Measurements from ENCODE around the gene WDR20. TPM values are rescaled to one million over a fixed set of nuclear protein-coding genes. Genes with fewer than 3 reads are reported as not detected.
"Not testable (repeated sequence)": the region's sequence is repeated elsewhere in the genome, so short reads cannot be mapped to it uniquely, and the experiment has no call there.

WDR20 gene
- polyA plus RNA-seq, 1 donor (not counting 4 experiments of a cell fraction or from before 2014, with no cell fraction given): 24.5 TPM

- Histone ChIP-seq H3K79me2 (ENCODE audit: control insufficient read depth, insufficient read depth, low read length) (no peaks in the 10 kb centered on the region), H3K9me3 (ENCODE audit: control insufficient read depth, low read depth, low read length) (no peaks in the 10 kb centered on the region), H3K4me3 (ENCODE audit: control insufficient read depth in 2 of 3, extremely low read depth in 1 of 3, insufficient read depth in 2 of 3, low read depth in 1 of 3, low read length in 3 of 3) (no peak overlapping the region), H3K27ac (ENCODE audit: control insufficient read depth, insufficient read depth, low read length) (no peak overlapping the region), H3K4me1 (ENCODE audit: control insufficient read depth, extremely low read depth, insufficient read depth, low read length) (no peaks in the 10 kb centered on the region), H3K9me1 (ENCODE audit: control insufficient read depth, extremely low read depth, insufficient read depth, low read length) (no peaks in the 10 kb centered on the region), H3K27me3 (ENCODE audit: control insufficient read depth, extremely low read depth, insufficient read depth, low read length) (no peaks in the 10 kb centered on the region), H3K36me3 (ENCODE audit: control insufficient read depth in 2 of 2, extremely low read depth in 1 of 2, insufficient read depth in 2 of 2, low read length in 2 of 2) (no peaks in the 10 kb centered on the region), H2AFZ (ENCODE audit: control insufficient read depth, low read length) (no peak overlapping the region), H3K4me2 (ENCODE audit: control insufficient read depth, extremely low read depth, insufficient read depth, low read depth, low read length) (no peak overlapping the region), H4K20me1 (ENCODE audit: control insufficient read depth, extremely low read depth, insufficient read depth, low read length) (no peaks in the 10 kb centered on the region), H3K9ac (ENCODE audit: control insufficient read depth, extremely low read depth, insufficient read depth, low read length) (no peak overlapping the region)
- TF ChIP-seq CTCF (optimal IDR thresholded peaks at IDR 0.05 in 1 of 3, IDR thresholded peaks at IDR 0.05 in 1 of 3, conservative IDR thresholded peaks at IDR 0.05 in 1 of 3; ENCODE audit: extremely low read depth in 1 of 3, insufficient read depth in 2 of 3, low read length in 3 of 3) (no peak), EZH2 (IDR thresholded peaks at IDR 0.05; ENCODE audit: low read length) (no peak)
- DNase-seq (ENCODE audit: low read depth, low spot score) (no peak), FAIRE-seq (no peak)
- dilution Hi-C loops (cut with MboI; ENCODE audit: extremely low pct_ligation_motif_present, low sequenced_read_pairs): no loop called here
Observed at GRCh38 chr14:102241147-102241546, 101.5 kb downstream of the WDR20 start.

DNA sequence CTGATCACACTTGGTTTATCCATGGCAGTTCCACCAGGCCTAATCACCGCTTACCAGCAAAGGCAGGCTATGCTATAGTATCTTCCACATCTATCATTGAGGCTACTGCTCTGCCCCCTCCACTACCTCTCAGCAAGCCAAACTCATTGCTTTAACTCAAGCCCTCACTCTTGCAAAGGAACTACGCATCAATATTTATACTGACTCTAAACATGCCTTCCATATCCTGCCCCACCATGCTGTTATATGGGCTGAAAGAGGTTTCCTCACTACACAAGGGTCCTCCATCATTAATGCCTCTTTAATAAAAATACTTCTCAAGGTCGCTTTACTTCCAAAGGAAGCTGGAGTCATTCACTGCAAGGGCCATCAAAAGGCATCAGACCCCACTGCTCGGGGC is 104.1 kb downstream of the WDR20 start:
- FAIRE-seq; dilution Hi-C loops (cut with MboI; ENCODE audit: extremely low pct_ligation_motif_present, low sequenced_read_pairs): not testable (repeated sequence)

DNA sequence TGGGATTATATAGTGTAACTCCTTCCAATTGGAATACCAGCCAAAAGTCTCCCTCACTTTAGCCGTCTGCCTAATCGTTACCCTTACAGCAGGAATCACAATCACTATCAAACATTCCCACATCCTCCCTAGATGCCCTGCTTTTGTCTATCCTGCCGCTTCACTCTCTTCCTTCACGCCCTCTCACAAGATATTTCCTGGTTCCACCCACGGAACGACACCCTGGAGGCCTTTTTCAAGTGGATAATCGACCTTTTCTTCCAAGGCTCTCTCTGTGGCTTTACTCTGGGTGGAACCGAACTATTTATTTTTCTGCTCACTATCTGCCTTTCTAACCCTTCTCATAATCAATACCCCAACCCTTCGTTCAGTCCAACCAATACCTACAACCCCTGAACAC is 106.4 kb downstream of the WDR20 start:
- dilution Hi-C loops (cut with MboI; ENCODE audit: extremely low pct_ligation_motif_present, low sequenced_read_pairs): no loop called here
- Histone ChIP-seq H3K9me1 (ENCODE audit: control insufficient read depth, extremely low read depth, insufficient read depth, low read length) (no peaks in the 10 kb centered on the region), H3K79me2 (ENCODE audit: control insufficient read depth, insufficient read depth, low read length) (no peaks in the 10 kb centered on the region), H3K27me3 (ENCODE audit: control insufficient read depth, extremely low read depth, insufficient read depth, low read length) (no peaks in the 10 kb centered on the region), H4K20me1 (ENCODE audit: control insufficient read depth, extremely low read depth, insufficient read depth, low read length) (no peaks in the 10 kb centered on the region), H3K9ac (ENCODE audit: control insufficient read depth, extremely low read depth, insufficient read depth, low read length) (no peak overlapping the region), H3K36me3 (ENCODE audit: control insufficient read depth in 2 of 2, extremely low read depth in 1 of 2, insufficient read depth in 2 of 2, low read length in 2 of 2) (peaks cover 6 to 8% of the 10 kb centered on the region in 2 experiments), H3K4me2 (ENCODE audit: control insufficient read depth, extremely low read depth, insufficient read depth, low read depth, low read length) (no peak overlapping the region), H3K9me3 (ENCODE audit: control insufficient read depth, low read depth, low read length) (no peaks in the 10 kb centered on the region), H3K27ac (ENCODE audit: control insufficient read depth, insufficient read depth, low read length) (no peak overlapping the region), H2AFZ (ENCODE audit: control insufficient read depth, low read length) (no peak overlapping the region), H3K4me1 (ENCODE audit: control insufficient read depth, extremely low read depth, insufficient read depth, low read length) (no peaks in the 10 kb centered on the region), H3K4me3 (ENCODE audit: control insufficient read depth in 2 of 3, extremely low read depth in 1 of 3, insufficient read depth in 2 of 3, low read depth in 1 of 3, low read length in 3 of 3) (no peak overlapping the region)
- TF ChIP-seq EZH2 (IDR thresholded peaks at IDR 0.05; ENCODE audit: low read length): no peak
- no peak for TF ChIP-seq CTCF (optimal IDR thresholded peaks at IDR 0.05 in 1 of 3, IDR thresholded peaks at IDR 0.05 in 1 of 3, conservative IDR thresholded peaks at IDR 0.05 in 1 of 3; ENCODE audit: extremely low read depth in 1 of 3, insufficient read depth in 2 of 3, low read length in 3 of 3)
- DNase-seq (ENCODE audit: low read depth, low spot score) (no peak), FAIRE-seq (no peak)

More for the DNA sequence above, 104.1 kb downstream of the WDR20 start:
- H3K4me2 ChIP-seq (ENCODE audit: control insufficient read depth, extremely low read depth, insufficient read depth, low read depth, low read length); H3K9me1 ChIP-seq (ENCODE audit: control insufficient read depth, extremely low read depth, insufficient read depth, low read length); H3K27me3 ChIP-seq (ENCODE audit: control insufficient read depth, extremely low read depth, insufficient read depth, low read length); H2AFZ ChIP-seq (ENCODE audit: control insufficient read depth, low read length); H3K9me3 ChIP-seq (ENCODE audit: control insufficient read depth, low read depth, low read length); H4K20me1 ChIP-seq (ENCODE audit: control insufficient read depth, extremely low read depth, insufficient read depth, low read length); H3K4me3 ChIP-seq (ENCODE audit: control insufficient read depth in 2 of 3, extremely low read depth in 1 of 3, insufficient read depth in 2 of 3, low read depth in 1 of 3, low read length in 3 of 3); DNase-seq (ENCODE audit: low read depth, low spot score); H3K36me3 ChIP-seq (ENCODE audit: control insufficient read depth in 2 of 2, extremely low read depth in 1 of 2, insufficient read depth in 2 of 2, low read length in 2 of 2); H3K4me1 ChIP-seq (ENCODE audit: control insufficient read depth, extremely low read depth, insufficient read depth, low read length); H3K27ac ChIP-seq (ENCODE audit: control insufficient read depth, insufficient read depth, low read length); H3K9ac ChIP-seq (ENCODE audit: control insufficient read depth, extremely low read depth, insufficient read depth, low read length); H3K79me2 ChIP-seq (ENCODE audit: control insufficient read depth, insufficient read depth, low read length): not testable (repeated sequence)
